Measurements from ENCODE around the gene PRKCH.

- TF ChIP-seq, protein P1, sequence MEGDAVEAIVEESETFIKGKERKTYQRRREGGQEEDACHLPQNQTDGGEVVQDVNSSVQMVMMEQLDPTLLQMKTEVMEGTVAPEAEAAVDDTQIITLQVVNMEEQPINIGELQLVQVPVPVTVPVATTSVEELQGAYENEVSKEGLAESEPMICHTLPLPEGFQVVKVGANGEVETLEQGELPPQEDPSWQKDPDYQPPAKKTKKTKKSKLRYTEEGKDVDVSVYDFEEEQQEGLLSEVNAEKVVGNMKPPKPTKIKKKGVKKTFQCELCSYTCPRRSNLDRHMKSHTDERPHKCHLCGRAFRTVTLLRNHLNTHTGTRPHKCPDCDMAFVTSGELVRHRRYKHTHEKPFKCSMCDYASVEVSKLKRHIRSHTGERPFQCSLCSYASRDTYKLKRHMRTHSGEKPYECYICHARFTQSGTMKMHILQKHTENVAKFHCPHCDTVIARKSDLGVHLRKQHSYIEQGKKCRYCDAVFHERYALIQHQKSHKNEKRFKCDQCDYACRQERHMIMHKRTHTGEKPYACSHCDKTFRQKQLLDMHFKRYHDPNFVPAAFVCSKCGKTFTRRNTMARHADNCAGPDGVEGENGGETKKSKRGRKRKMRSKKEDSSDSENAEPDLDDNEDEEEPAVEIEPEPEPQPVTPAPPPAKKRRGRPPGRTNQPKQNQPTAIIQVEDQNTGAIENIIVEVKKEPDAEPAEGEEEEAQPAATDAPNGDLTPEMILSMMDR (IDR thresholded peaks at IDR 0.05; ENCODE audit: insufficient read depth, low read length, poor library complexity, severe bottlenecking), result no peak
- no peak for TF ChIP-seq EZH2phosphoT487 (conservative IDR thresholded peaks at IDR 0.05; ENCODE audit: low read length)
Measured at GRCh38 chr14:61478971-61479473, 157.6 kb downstream of the PRKCH start.

Measured in SU-DHL-6 (cell line).